Muscle layer of colon (tissue), 2 donors: ENCODE measurements around the gene TNPO3.

Source experiments
- H3K27ac ChIP-seq: one replicate; pipeline ENCODE4 v1.7.0; 2013; ENCODE audit warnings: low read depth, mild to moderate bottlenecking, low read length, moderate library complexity
- H3K27me3 ChIP-seq, 2 donors: one replicate each; pipeline ENCODE4 v1.7.0; 2013; ENCODE audit warnings: low read length in 2 of 2, mild to moderate bottlenecking in 2 of 2; ENCODE audit not compliant: insufficient read depth in 2 of 2, control insufficient read depth in 1 of 2
- H3K36me3 ChIP-seq: one replicate; pipeline ENCODE4 v1.7.0; 2013; ENCODE audit warnings: mild to moderate bottlenecking, low read length; ENCODE audit not compliant: insufficient read depth
- H3K4me1 ChIP-seq: one replicate; pipeline ENCODE4 v1.7.0; 2013; ENCODE audit warnings: mild to moderate bottlenecking, low read length; ENCODE audit not compliant: insufficient read depth
- H3K4me3 ChIP-seq, 2 donors: one replicate each; pipeline ENCODE4 v1.7.0; 2013; ENCODE audit warnings: low read length in 2 of 2, low read depth in 1 of 2, mild to moderate bottlenecking in 1 of 2, moderate library complexity in 1 of 2
- H3K9ac ChIP-seq: one replicate; pipeline ENCODE4 v1.7.0; 2013; ENCODE audit warnings: low read length
- H3K9me3 ChIP-seq: one replicate; pipeline ENCODE4 v1.7.0; 2013; ENCODE audit warnings: mild to moderate bottlenecking, low read length
- donor health status: abdominal sarcoma.
- donor health status: Adenocarcinoma of cecum.

Gene TNPO3

DNA sequence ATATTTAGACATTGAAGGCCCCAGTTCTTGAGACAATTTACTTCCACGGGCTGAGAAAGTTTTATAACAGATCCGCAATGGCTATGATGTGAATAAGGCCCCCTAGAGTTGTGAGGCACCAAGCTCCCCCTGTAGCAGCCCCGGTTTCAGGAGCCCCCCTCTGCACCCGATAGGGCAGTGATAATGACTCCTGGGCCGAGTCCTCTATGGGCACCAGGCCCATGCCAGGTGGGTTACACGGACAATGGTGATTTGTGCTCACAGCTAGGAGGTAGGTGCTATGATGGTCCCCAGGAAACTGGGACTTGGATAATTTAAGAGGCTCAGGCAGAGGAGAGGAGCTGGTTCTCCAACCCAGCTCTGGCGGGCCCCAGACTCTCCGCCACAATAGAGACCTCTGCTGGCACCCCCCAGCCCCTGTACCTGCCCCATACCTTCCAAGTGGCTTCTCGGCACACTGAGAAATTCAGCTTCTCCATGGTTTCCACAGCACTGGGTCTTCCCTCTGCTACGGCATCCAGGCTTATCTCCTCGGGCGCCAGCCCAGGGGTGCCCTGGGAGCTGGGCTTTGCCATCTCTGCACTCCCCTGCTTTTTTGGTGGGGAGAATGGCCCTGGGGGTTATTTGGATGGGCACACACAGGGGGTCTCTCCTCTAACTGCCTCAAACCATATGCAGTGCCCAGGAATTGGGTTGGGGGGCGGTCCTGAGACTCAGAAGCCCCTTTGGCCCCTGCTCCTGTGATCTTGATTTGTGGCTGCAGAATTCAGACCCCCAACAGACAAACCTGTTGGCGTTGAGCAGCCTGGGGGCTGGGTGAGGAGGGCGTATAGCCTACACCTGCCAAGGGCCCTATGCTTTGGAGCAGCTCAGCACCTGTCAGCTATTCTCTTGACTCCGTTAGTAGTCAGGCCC lies 132.2 kb downstream of the TNPO3 start:
- Histone ChIP-seq H3K27me3 (no peaks in the 10 kb centered on the region), H3K9ac (no peak overlapping the region), H3K9me3 (no peaks in the 10 kb centered on the region), H3K27ac (no peak overlapping the region), H3K4me1 (no peaks in the 10 kb centered on the region), H3K4me3 (no peak overlapping the region), H3K36me3 (no peaks in the 10 kb centered on the region)

DNA sequence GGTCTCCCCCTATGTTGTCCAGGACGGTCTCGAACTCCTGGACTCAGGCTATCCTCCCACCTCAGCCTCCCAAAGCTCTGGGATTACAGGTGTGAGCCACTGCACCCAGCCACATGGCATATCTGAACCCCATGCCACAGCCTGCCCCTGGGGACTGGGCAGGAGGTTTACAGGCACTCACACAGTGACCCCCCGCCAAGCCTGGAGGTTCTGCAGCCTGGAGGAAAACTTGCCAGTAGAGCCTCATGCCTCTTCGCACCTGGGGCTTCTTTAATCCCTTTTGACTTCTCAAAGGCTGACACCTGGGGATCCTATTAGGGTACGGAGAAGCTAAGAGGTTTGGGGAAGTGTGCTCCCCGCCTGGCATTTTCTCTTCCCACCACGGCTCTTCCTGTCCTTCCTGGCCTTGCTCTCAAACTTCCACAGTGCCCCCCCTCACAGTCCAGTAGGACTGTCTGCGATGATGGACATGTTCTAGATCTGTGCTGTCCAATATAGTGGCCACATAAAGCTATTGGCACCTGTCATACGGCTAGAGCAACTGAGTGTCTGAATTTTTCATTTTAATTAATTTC lies 133.0 kb downstream of the TNPO3 start:
- H3K36me3 ChIP-seq, result no peaks in the 10 kb centered on the region
- H3K27me3 ChIP-seq, result no peaks in the 10 kb centered on the region
- H3K4me1 ChIP-seq, result no peaks in the 10 kb centered on the region
- no peak overlapping the region for H3K4me3 ChIP-seq
- H3K9ac ChIP-seq, result no peak overlapping the region
- no peaks in the 10 kb centered on the region for H3K9me3 ChIP-seq
- no peak overlapping the region for H3K27ac ChIP-seq

DNA sequence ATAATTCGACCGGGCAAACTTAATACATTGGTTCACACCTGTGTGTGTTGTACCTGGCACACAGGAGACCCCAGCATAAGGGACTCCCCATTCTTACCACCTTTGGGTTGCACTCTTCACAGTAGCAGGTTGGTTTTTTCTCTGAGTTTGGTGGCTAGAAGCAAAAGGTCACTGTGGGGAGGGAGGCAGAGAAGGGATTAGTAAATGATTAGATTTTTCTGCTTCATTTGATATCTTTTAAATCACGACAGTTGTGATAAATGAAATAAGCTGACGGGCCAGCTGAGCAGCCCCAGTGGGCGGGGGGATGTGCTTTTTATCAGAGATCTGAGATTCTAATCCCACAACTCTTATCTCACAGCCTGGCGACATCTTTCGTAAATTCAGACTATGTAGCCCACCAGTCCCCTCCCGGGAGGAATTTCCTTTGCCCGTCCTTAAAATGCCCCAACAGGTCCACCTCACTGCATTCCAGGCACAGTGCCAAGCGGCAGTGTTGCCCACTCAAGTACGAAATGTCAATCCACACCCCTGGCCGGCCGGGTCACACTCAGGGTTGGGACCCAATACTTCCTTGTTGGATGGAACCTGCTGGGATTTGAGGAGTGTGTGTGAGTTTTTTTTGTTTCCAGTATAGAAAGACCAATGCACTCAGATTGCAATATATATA lies 133.9 kb downstream of the TNPO3 start:
- peaks cover 0 to 6% of the 10 kb centered on the region in 2 donors for H3K27me3 ChIP-seq

DNA sequence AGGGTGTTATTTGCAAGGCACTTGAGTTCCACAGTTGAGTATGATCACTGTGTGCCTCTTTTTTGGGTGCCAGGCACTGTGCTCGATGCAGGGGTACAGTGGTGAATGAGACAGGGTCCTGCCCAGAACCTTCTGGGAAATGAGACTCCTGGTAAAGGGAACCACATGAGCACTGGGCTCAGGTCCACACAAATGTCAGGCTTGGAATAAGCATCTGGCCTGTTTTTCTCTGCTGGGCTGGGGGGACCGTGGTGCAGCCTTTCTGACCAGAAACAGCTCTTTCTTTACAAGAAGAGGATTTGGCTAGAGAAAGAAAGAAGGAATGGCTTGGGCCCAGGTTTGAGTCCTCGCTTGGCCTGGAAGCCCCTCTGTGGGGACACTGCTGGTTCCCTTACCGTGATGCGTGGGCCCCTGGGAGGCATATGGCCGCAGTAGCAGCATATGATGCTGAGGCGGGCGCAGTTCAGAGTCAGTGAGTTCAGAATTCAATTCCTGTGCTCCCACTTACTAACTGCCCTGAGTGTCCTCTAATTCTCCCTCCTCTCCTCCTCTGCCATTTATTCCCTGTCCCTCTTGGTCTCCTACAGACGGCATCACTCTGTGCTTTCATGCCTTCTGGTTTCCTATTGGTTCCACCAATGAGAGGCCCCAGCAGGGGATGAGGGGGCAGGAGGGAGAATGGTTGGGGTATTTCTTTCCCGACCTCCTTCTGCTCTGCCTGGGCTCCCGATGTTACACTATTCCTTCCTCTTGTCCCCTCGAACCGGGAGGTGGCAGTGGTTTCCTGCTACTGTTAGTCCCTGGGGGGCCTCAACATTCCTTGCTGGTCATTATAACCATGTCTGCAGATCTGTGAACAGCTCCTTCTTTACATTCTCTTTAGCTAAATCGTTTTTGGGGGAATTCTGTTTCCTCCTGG lies 134.8 kb downstream of the TNPO3 start:
- Histone ChIP-seq H3K4me3 (no peak overlapping the region), H3K4me1 (peaks cover 4% of the 10 kb centered on the region), H3K9me3 (no peaks in the 10 kb centered on the region), H3K27me3 (peaks cover 0 to 13% of the 10 kb centered on the region in 2 donors), H3K36me3 (no peaks in the 10 kb centered on the region), H3K27ac (no peak overlapping the region), H3K9ac (no peak overlapping the region)

More for the DNA sequence above, 133.9 kb downstream of the TNPO3 start:
- no peaks in the 10 kb centered on the region for H3K36me3 ChIP-seq
- no peak overlapping the region for H3K9ac ChIP-seq
- no peaks in the 10 kb centered on the region for H3K4me1 ChIP-seq
- H3K9me3 ChIP-seq, result no peaks in the 10 kb centered on the region
- no peak overlapping the region for H3K27ac ChIP-seq
- H3K4me3 ChIP-seq, result no peak overlapping the region

DNA sequence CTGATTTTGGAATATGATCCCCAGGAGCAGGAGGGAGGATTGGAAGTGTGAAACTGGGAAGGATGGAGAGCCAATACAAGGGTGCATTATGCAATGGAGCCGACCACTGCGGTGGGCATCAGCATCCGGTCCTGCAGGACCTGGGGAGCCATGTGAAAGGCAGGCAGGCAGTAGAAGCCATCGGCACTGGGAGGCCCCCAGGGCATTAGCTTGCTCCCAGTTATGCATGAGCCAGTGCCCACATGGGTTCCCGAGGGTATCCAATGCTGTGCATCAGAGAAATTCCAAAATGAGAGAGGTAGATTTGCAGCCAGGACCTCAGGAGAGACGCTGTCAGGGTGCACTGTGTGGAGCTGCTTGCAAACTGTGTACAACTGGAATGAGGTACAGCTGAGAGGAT lies 135.7 kb downstream of the TNPO3 start:
- Histone ChIP-seq H3K4me1 (peaks cover 4% of the 10 kb centered on the region), H3K27me3 (peaks cover 0 to 20% of the 10 kb centered on the region in 2 donors), H3K4me3 (no peak overlapping the region), H3K9me3 (no peaks in the 10 kb centered on the region), H3K27ac (no peak overlapping the region), H3K36me3 (no peaks in the 10 kb centered on the region), H3K9ac (no peak overlapping the region)

DNA sequence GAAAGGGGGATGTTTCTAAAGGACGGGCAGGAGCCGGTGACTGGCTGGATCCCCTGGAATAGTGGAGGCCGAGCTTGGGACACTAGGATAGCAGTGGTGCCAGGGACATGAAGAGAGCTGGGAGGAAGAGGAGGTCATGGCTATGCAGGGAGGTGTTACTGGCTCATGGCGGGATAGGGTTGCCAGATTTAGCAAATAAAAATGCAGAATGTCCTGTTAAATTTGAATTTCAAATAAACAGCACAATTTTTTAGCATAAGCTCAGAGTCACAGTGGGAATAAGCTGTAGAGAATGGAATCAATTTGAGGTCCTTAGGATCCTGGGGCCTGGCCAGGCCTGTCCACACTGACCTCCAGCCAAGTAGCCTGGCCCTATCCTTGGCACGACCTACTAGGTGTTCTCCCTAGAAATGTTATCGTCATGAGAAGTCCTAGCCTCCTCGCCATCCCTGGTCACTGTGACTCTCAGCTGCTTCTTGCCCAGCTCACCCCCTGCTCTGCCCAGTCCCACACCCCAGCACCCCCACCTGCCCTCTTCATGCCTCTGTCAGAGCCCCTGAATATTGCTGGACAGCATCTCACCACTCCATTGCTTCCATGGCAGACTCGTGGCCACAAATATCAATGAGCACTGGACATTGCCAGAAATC lies 136.8 kb downstream of the TNPO3 start:
- peaks cover 4% of the 10 kb centered on the region for H3K4me1 ChIP-seq
- H3K36me3 ChIP-seq, result no peaks in the 10 kb centered on the region
- peaks cover 0 to 25% of the 10 kb centered on the region in 2 donors for H3K27me3 ChIP-seq
- H3K27ac ChIP-seq, result no peak overlapping the region
- H3K4me3 ChIP-seq, result no peak overlapping the region
- H3K9ac ChIP-seq, result no peak overlapping the region
- no peaks in the 10 kb centered on the region for H3K9me3 ChIP-seq

DNA sequence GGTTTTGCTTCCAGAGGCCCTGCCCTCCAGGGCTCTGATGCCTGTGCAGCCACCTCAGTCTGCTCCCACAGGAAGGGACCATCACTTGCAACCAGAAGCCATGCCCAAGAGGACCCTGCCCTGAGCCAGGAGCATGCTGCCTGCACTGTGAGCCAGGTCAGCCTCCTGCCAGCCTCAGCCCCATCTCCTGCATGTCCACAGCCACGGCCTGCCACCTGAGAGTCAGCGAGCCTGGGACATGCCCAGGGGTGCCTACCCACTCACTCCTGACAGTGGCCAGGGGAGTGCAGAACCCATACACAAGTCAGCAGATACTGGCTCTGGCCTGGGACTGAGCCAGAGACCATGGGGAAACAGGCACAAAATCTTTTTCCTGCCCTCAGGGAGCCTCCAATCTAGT lies 137.8 kb downstream of the TNPO3 start:
- peaks cover 0 to 25% of the 10 kb centered on the region in 2 donors for H3K27me3 ChIP-seq
- H3K4me3 ChIP-seq, result no peak overlapping the region
- H3K9me3 ChIP-seq, result no peaks in the 10 kb centered on the region
- no peaks in the 10 kb centered on the region for H3K36me3 ChIP-seq
- H3K9ac ChIP-seq, result no peak overlapping the region
- no peak overlapping the region for H3K27ac ChIP-seq
- H3K4me1 ChIP-seq, result peaks cover 4% of the 10 kb centered on the region

DNA sequence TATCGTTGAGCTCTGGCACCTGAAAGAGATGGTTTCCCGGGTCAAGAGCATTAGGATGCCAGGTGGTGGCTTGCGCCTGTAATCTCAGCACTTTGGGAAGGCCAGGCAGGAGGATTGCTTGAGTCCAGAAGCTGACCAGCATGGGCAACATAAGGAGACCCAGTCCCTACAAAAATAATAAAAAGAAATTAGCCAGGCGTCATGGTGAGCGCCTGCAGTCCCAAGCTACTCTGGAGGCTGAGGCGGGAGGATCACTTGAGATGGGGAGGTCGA lies 138.3 kb downstream of the TNPO3 start:
- Histone ChIP-seq H3K27me3 (peaks cover 0 to 25% of the 10 kb centered on the region in 2 donors), H3K9ac (no peak overlapping the region), H3K9me3 (no peaks in the 10 kb centered on the region), H3K36me3 (no peaks in the 10 kb centered on the region), H3K4me1 (peaks cover 4% of the 10 kb centered on the region), H3K27ac (no peak overlapping the region), H3K4me3 (no peak overlapping the region)

DNA sequence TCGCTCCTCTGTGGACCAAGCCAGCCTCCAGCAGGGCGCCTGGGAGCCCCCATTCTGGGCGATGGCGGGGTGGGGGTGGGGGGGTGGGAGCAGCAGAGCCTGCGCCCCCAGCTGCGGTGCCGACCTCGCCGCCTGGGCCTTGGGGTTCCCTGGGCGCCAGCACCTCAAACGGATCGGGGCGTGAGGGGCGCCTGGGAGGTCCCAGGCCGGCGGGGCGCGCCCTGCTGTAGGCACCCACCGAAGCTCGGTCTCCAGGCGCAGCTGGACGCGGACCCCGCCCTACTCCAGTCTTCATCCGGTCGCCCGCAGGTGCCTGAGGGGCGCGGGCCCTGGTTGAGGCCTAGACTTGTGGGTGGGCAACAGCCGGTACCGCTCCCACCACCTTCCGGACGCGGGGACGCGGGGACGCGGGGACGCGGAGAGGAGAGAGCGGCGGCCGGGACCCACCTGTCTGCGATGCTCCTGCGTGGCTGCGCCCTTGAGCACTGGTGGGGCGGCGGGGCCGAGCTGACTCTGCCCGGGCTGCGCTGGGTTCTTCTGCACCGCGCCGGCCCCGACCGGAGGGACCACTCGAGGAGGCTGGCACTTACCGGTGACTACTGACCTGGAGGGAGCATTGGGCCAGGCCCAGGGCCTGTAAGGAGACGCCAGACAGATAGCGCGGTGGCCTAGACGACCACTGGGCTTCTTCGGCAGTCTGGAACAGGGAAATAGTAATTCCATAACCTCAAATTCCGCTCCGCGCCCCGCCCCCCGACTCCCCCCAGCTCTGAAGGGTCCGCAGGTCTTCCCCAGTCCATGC lies 138.9 kb downstream of the TNPO3 start:
- no peak overlapping the region for H3K27ac ChIP-seq
- H3K36me3 ChIP-seq, result no peaks in the 10 kb centered on the region
- peaks cover 4% of the 10 kb centered on the region for H3K4me1 ChIP-seq
- H3K9me3 ChIP-seq, result no peaks in the 10 kb centered on the region
- H3K4me3 ChIP-seq, result peak overlapping the region in 1 of 2 donors; percentile 54
- H3K9ac ChIP-seq, result no peak overlapping the region
- peaks cover 0 to 25% of the 10 kb centered on the region in 2 donors for H3K27me3 ChIP-seq

DNA sequence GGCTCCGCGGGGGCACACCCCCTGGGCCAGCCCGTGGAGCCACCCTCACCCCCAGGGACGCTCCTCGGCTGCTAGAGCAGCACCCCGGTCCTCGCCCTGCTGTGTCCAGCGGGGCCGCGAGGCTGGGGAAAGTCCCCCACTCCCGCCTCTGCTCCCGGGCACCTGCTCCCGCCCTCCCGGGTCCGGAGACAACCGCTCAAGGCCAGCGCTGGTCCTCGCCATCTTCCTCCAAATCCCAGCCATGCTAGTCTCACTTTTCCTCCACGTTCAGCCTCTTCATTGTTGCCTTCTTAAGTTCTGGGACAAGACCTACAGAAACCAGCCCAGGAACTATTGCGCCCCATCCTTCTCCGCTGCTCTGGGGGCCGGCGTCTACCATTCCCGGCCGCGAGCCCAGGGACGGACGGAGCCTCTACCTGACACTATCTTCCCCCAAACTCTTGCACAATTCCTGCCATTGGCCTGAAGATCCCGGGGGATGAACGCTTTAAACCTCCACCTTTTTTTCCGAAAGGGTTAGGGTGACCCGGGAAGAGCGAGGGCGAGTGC lies 139.6 kb downstream of the TNPO3 start:
- H3K4me1 ChIP-seq, result peaks cover 5% of the 10 kb centered on the region
- H3K27me3 ChIP-seq, result peaks cover 0 to 31% of the 10 kb centered on the region in 2 donors
- H3K9me3 ChIP-seq, result no peaks in the 10 kb centered on the region
- peak overlapping the region in 1 of 2 donors; percentile 54 for H3K4me3 ChIP-seq
- H3K9ac ChIP-seq, result no peak overlapping the region
- H3K27ac ChIP-seq, result no peak overlapping the region
- no peaks in the 10 kb centered on the region for H3K36me3 ChIP-seq
